WI38 (cell line): Measurements from ENCODE around the gene EPN2.

Source experiments
- H3K4me3 ChIP-seq: 2 replicates; pipeline ENCODE4 v1.5.1; 2011; ENCODE audit warnings: low read depth, mild to moderate bottlenecking, control low read depth, low read length
- CTCF ChIP-seq: IDR thresholded peaks from 2 replicates; pipeline ENCODE4 v1.5.1; 2012; ENCODE audit warnings: low read depth, mild to moderate bottlenecking, control low read depth, low read length

Gene EPN2

GRCh38 chr17:19329136-19329535 is 92.0 kb downstream of the EPN2 start:
- no peak overlapping the region for H3K4me3 ChIP-seq
- TF ChIP-seq CTCF = no peak

- no peak overlapping the region for H3K4me3 ChIP-seq
- no peak for TF ChIP-seq CTCF
These were observed 92.7 kb downstream of the EPN2 start for GRCh38 chr17:19329839-19330238.

- H3K4me3 ChIP-seq = no peak overlapping the region
- TF ChIP-seq CTCF = no peak
These were observed 93.1 kb downstream of the EPN2 start for GRCh38 chr17:19330271-19330670.

DNA sequence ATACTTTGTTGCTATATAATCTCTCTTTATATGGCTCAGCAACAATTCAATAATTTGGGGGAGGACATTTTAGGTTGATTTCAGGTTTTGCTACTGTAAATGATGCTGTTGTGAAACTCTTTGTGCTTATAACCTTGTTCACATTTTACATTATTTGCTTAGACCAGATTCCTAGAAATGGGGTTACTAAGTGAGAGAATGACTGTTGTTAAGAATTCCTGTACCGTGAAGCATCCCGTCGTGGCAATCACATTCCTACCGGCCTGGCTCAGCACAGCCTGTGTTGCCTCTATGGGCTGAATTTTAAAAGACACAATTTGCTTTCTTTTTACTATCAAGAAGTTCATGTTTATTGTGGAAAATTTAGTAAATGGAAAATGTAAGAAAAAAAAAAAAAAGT is 94.0 kb downstream of the EPN2 start:
- H3K4me3 ChIP-seq = no peak overlapping the region
- no peak for TF ChIP-seq CTCF

- no peak overlapping the region for H3K4me3 ChIP-seq
- TF ChIP-seq CTCF = no peak
These were observed 94.5 kb downstream of the EPN2 start for GRCh38 chr17:19331543-19332245.

- no peak for TF ChIP-seq CTCF
- H3K4me3 ChIP-seq = no peak overlapping the region
These were observed 95.4 kb downstream of the EPN2 start for GRCh38 chr17:19332371-19333131.

DNA sequence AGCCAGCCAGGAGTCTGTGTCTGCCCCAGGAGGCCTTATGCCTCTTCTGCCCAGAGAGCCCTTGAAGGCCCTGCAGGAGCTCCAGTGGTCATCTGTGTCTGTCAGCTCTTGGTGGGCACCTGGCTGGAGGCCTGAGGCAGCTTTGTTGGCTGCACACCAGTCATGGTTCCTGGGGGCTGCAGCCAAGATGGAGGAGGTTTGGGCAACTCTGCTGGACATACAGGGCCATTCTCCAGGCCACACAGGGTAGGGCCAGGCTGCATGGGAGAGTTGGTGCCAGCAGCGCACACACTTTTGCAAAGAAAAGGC is 95.9 kb downstream of the EPN2 start:
- H3K4me3 ChIP-seq = no peak overlapping the region
- TF ChIP-seq CTCF = no peak
